Renal cortex interstitium (tissue), 11 donors: ENCODE data around the gene POLA2. TPM values are rescaled to one million over a fixed set of nuclear protein-coding genes. Genes with fewer than 3 reads are reported as not detected.
"Not testable (repeated sequence)": the region's sequence is repeated elsewhere in the genome, so short reads cannot be mapped to it uniquely, and the experiment has no call there.

Source experiments
- DNase-seq, 11 donors: peaks; one replicate each; pipeline ENCODE4 v3.0.0-alpha.2; 2013; ENCODE audit warnings: low read depth in 9 of 11, low spot score in 4 of 11; ENCODE audit errors: extremely low read depth in 1 of 11
- polyA plus RNA-seq, 3 donors: library from polyadenylated mRNA; unstranded; fragments of 120-200 nt; gene quantifications; one replicate each; pipeline ENCODE4 v1.2.1, GENCODE V29; 2013; ENCODE audit not compliant: insufficient read length in 3 of 3

The POLA2 gene
- polyA plus RNA-seq, 3 donors, result 23.8 to 31.1 (median 27.8) TPM

- no peak for DNase-seq
Observed at GRCh38 chr11:65236194-65237059, 25.3 kb upstream of the POLA2 start.

- DNase-seq, result not testable (repeated sequence)
Observed at GRCh38 chr11:65238302-65238701, 23.5 kb upstream of the POLA2 start.

GRCh38 chr11:65241134-65241533, 20.6 kb upstream of the POLA2 start:
- DNase-seq, result no peak

- DNase-seq, result no peak
Observed at GRCh38 chr11:65241692-65242091, 20.1 kb upstream of the POLA2 start.

GRCh38 chr11:65242389-65242788, 19.4 kb upstream of the POLA2 start:
- DNase-seq, result no peak

GRCh38 chr11:65243797-65244196, 18.0 kb upstream of the POLA2 start:
- DNase-seq, result no peak

- DNase-seq, result peak in 2 of 11 donors; percentile 27 to 54
Observed at GRCh38 chr11:65245046-65245445, 16.7 kb upstream of the POLA2 start.

- DNase-seq, result peak in 2 of 11 donors; percentile 23 to 43
Observed at GRCh38 chr11:65246506-65246905, 15.3 kb upstream of the POLA2 start.

GRCh38 chr11:65248184-65248710, 13.5 kb upstream of the POLA2 start:
- not testable (repeated sequence) for DNase-seq

- no peak for DNase-seq
Observed at GRCh38 chr11:65251476-65251875, 10.3 kb upstream of the POLA2 start.

- no peak for DNase-seq
Observed at GRCh38 chr11:65254724-65255123, 7.0 kb upstream of the POLA2 start.

GRCh38 chr11:65258988-65259387, 2.8 kb upstream of the POLA2 start:
- no peak for DNase-seq

- DNase-seq, result no peak
Observed at GRCh38 chr11:65260302-65260701, 1.5 kb upstream of the POLA2 start.

- DNase-seq, result no peak
Observed at GRCh38 chr11:65260756-65261590, 789 bp upstream of the POLA2 start.

GRCh38 chr11:65262381-65262680, 569 bp downstream of the POLA2 start:
- no peak for DNase-seq

GRCh38 chr11:65262776-65263175, 1.0 kb downstream of the POLA2 start:
- DNase-seq, result no peak

- not testable (repeated sequence) for DNase-seq
Observed at GRCh38 chr11:65264747-65265146, 3.0 kb downstream of the POLA2 start.

- no peak for DNase-seq
Observed at GRCh38 chr11:65266210-65266609, 4.4 kb downstream of the POLA2 start.

GRCh38 chr11:65274735-65275682, 13.2 kb downstream of the POLA2 start:
- peak in 8 of 11 donors; percentile 58 to 80 (median 73) for DNase-seq
